ENCODE measurements around the gene NET1.

DNA sequence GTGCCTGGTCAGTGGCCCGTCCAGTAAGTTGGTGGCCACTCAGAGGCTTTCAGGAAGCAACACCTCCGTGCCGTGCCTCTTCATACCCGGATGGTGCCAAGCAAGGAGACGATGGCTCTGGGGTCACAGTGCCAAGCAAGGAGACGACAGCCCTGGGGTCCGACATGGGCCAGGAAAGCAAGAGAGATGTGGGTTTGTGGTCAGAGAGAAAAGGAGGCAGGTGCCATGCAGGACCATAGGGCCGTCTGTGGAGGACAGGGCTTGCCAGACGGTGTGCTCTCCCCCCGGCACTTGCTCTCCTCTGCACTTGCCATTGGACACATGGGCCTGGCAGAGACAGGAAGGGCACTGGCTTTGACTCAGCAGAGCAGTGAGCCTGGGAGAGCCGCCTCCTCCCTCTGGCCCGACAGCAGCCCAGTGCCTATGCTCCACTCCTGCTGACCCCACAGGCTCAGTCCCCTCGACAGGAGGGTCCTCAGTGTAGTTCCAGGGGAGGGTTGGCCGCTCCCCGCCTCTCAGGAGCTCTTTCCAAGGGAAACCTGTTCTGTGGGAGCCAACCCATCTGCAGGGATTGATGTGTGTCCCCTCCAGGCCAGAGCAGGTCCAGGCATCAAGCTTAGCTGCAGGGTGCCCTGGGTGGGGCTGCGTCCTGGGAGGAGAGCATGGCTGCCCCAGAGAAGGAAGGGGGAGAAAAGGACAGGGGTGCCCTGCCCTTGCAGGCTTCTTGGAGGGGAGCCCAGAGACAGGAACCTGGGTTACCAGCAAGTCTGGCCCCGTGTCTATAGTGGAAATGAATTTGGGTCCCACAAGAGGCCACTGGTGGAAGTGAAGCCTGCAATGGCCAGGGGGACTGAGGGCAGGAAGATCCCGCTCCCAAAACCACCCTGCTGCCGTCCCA is 94.6 kb downstream of the NET1 start:
- TF ChIP-seq, protein P1, sequence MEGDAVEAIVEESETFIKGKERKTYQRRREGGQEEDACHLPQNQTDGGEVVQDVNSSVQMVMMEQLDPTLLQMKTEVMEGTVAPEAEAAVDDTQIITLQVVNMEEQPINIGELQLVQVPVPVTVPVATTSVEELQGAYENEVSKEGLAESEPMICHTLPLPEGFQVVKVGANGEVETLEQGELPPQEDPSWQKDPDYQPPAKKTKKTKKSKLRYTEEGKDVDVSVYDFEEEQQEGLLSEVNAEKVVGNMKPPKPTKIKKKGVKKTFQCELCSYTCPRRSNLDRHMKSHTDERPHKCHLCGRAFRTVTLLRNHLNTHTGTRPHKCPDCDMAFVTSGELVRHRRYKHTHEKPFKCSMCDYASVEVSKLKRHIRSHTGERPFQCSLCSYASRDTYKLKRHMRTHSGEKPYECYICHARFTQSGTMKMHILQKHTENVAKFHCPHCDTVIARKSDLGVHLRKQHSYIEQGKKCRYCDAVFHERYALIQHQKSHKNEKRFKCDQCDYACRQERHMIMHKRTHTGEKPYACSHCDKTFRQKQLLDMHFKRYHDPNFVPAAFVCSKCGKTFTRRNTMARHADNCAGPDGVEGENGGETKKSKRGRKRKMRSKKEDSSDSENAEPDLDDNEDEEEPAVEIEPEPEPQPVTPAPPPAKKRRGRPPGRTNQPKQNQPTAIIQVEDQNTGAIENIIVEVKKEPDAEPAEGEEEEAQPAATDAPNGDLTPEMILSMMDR (IDR thresholded peaks at IDR 0.05), result no peak
- TF ChIP-seq POLR2A (IDR thresholded peaks at IDR 0.05), result no peak
